Hematopoietic multipotent progenitor cell treated with erythropoietin and hydrocortisone succinate and interleukin-3 and kit ligand, for 4 days (in vitro differentiated cells): Measurements from ENCODE around the gene EFTUD2.
A peak's percentile ranks its signal among the peaks of the same experiment; 100 is the strongest.
"Not testable (repeated sequence)": the region's sequence is repeated elsewhere in the genome, so short reads cannot be mapped to it uniquely, and the experiment has no call there.

ENCODE experiments used
- DNase-seq: peaks from one replicate; pipeline ENCODE4 v3.0.0-alpha.2; 2015

Gene EFTUD2

GRCh38 chr17:44846206-44846605 is 53.0 kb downstream of the EFTUD2 start:
- DNase-seq: no peak

- no peak for DNase-seq
Measured at GRCh38 chr17:44844390-44844830, 54.8 kb downstream of the EFTUD2 start.

GRCh38 chr17:44842748-44843147 is 56.5 kb downstream of the EFTUD2 start:
- no peak for DNase-seq

GRCh38 chr17:44840936-44841335 is 58.3 kb downstream of the EFTUD2 start:
- no peak for DNase-seq

- no peak for DNase-seq
Measured at GRCh38 chr17:44840274-44840673, 59.0 kb downstream of the EFTUD2 start.

- DNase-seq: no peak
Measured at GRCh38 chr17:44837196-44837595, 62.0 kb downstream of the EFTUD2 start.

GRCh38 chr17:44832805-44833204 is 66.4 kb downstream of the EFTUD2 start:
- DNase-seq: no peak

GRCh38 chr17:44831371-44831770 is 67.9 kb downstream of the EFTUD2 start:
- no peak for DNase-seq

- DNase-seq: no peak
Measured at GRCh38 chr17:44830359-44831288, 68.6 kb downstream of the EFTUD2 start.

GRCh38 chr17:44829523-44830358 is 69.5 kb downstream of the EFTUD2 start, which contains the start of gene GJC1:
Gene GJC1, minus strand, starts transcription at chr17:44830287. Its CDS starts 24,470 bp downstream, at chr17:44805817.
- peak; percentile 30 for DNase-seq

GRCh38 chr17:44828919-44829522 is 70.2 kb downstream of the EFTUD2 start:
- DNase-seq: peak; percentile 24

- DNase-seq: no peak
Measured at GRCh38 chr17:44827863-44828262, 71.4 kb downstream of the EFTUD2 start.

- DNase-seq: no peak
Measured at GRCh38 chr17:44826123-44826790, 73.0 kb downstream of the EFTUD2 start.

GRCh38 chr17:44825236-44825635 is 74.0 kb downstream of the EFTUD2 start:
- not testable (repeated sequence) for DNase-seq

GRCh38 chr17:44820631-44821212 is 78.5 kb downstream of the EFTUD2 start:
- DNase-seq: no peak

GRCh38 chr17:44818508-44818907 is 80.7 kb downstream of the EFTUD2 start:
- not testable (repeated sequence) for DNase-seq

- no peak for DNase-seq
Measured at GRCh38 chr17:44812263-44812662, 87.0 kb downstream of the EFTUD2 start.

- DNase-seq: not testable (repeated sequence)
Measured at GRCh38 chr17:44808656-44809388, 90.4 kb downstream of the EFTUD2 start.

GRCh38 chr17:44808156-44808555 is 91.1 kb downstream of the EFTUD2 start:
- no peak for DNase-seq

GRCh38 chr17:44807817-44808155 is 91.5 kb downstream of the EFTUD2 start:
- DNase-seq: no peak

- no peak for DNase-seq
Measured at GRCh38 chr17:44807093-44807816, 92.0 kb downstream of the EFTUD2 start.
